ENCODE data around the gene TP63. TPM values are rescaled to one million over a fixed set of nuclear protein-coding genes. Genes with fewer than 3 reads are reported as not detected.
A peak's percentile ranks its signal among the peaks of the same experiment; 100 is the strongest.

TP63 gene
- total RNA-seq, 1 donor from 2014 or later, result 122 TPM

DNA sequence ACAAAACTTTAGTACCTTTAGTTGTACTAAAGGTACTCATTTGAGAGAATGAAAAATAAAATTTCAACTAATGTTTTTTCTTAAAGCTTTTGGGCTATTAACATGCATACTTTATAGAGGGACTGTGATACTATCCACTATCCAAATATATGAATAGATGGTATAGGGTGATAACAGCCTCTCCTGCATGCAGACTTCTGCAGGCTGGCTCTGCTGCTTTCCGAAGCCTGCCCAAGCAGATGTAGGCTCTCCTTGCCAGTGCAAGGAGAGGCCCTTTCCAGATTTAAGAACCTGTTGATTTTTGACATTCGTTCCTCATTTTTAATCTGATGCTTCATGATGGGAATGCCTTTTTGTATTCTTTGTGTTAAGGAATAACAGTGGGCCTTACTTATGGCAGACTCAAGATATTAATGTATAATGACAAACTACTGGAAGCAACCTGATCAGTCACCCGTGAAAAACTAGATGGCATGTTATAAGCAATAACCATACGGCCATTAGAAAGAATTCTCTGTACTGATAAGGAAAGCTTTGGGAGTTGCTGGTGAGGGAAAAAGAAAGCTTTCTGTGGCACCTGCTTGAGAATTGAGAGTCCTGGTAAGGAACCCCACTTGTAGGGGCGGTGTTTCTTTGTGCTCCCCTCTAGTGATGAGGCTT lies 181.7 kb downstream of the TP63 start:
- no peak for DNase-seq (ENCODE audit: low read depth)
- H3K36me3 ChIP-seq (ENCODE audit: control insufficient read depth, insufficient read depth, low read length), result peaks cover 20% of the 10 kb centered on the region
- H3K27me3 ChIP-seq (ENCODE audit: control insufficient read depth, insufficient read depth, low read length), result no peaks in the 10 kb centered on the region
- TF ChIP-seq, protein P1, sequence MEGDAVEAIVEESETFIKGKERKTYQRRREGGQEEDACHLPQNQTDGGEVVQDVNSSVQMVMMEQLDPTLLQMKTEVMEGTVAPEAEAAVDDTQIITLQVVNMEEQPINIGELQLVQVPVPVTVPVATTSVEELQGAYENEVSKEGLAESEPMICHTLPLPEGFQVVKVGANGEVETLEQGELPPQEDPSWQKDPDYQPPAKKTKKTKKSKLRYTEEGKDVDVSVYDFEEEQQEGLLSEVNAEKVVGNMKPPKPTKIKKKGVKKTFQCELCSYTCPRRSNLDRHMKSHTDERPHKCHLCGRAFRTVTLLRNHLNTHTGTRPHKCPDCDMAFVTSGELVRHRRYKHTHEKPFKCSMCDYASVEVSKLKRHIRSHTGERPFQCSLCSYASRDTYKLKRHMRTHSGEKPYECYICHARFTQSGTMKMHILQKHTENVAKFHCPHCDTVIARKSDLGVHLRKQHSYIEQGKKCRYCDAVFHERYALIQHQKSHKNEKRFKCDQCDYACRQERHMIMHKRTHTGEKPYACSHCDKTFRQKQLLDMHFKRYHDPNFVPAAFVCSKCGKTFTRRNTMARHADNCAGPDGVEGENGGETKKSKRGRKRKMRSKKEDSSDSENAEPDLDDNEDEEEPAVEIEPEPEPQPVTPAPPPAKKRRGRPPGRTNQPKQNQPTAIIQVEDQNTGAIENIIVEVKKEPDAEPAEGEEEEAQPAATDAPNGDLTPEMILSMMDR (IDR thresholded peaks at IDR 0.05; ENCODE audit: insufficient read depth, low read length, severe bottlenecking), result no peak
- no peak overlapping the region for H3K4me3 ChIP-seq (ENCODE audit: low read depth, low read length)
- FAIRE-seq, result no peak

DNA sequence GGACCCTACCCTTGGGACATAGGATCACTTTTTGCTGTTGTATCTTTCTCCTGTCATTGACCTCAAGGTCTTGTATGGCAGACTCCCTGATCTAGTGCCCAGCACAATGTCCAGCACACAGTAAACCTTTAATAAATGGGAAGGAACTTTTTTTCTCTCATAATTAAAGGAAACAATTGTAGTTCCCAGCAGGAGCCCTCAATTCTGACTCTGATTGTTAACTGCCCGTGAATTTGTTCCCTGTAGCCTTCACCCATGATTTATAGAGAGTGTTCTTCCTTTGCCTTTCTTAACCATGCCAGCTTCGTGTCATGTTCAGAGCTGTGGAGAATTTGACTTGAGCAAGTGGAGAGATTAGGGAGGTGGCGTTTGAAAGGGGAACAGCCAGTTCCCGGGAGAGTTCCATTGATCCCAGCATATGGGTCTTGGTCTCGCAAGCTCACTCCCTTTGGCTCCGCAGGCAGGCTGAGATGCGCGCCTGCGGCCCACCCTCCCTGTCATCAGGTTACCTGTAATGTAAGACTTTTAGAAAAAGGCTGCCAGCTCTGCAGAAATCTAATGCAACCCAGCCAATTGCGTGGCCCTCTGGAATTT lies 182.6 kb downstream of the TP63 start:
- no peaks in the 10 kb centered on the region for H3K27me3 ChIP-seq (ENCODE audit: control insufficient read depth, insufficient read depth, low read length)
- FAIRE-seq, result no peak
- TF ChIP-seq, protein P1 (IDR thresholded peaks at IDR 0.05; ENCODE audit: insufficient read depth, low read length, severe bottlenecking), result no peak
- DNase-seq (ENCODE audit: low read depth), result no peak
- H3K4me3 ChIP-seq (ENCODE audit: low read depth, low read length), result no peak overlapping the region
- H3K36me3 ChIP-seq (ENCODE audit: control insufficient read depth, insufficient read depth, low read length), result peaks cover 14% of the 10 kb centered on the region

DNA sequence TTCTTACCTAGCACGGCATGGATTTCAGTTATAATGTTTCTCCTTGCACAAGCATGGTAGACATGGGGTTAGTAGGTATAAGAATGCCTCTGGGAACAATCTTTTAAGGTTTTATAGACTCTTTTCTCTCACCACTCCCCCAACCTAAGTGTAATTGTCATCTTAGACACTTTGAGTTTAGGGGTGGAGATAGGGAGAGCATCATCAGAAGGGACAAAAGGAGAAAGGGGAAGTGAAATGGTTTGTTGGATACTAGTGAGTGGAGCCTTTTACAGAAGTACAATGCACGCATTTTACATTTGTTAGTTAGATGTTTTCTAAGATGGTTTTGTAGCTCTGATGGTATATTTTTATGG lies 189.2 kb downstream of the TP63 start:
- FAIRE-seq, result no peak
- Histone ChIP-seq H3K27me3 (ENCODE audit: control insufficient read depth, insufficient read depth, low read length) (no peaks in the 10 kb centered on the region), H3K4me3 (ENCODE audit: low read depth, low read length) (no peak overlapping the region), H3K36me3 (ENCODE audit: control insufficient read depth, insufficient read depth, low read length) (peaks cover 3% of the 10 kb centered on the region)
- TF ChIP-seq, protein P1 (IDR thresholded peaks at IDR 0.05; ENCODE audit: insufficient read depth, low read length, severe bottlenecking), result no peak
- no peak for DNase-seq (ENCODE audit: low read depth)

GRCh38 chr3:189821262-189821661 lies 190.1 kb downstream of the TP63 start:
- TF ChIP-seq, protein P1 (IDR thresholded peaks at IDR 0.05; ENCODE audit: insufficient read depth, low read length, severe bottlenecking), result no peak
- FAIRE-seq (peak; percentile 86), DNase-seq (ENCODE audit: low read depth) (no peak)
- no peaks in the 10 kb centered on the region for H3K27me3 ChIP-seq (ENCODE audit: control insufficient read depth, insufficient read depth, low read length)
- no peak overlapping the region for H3K4me3 ChIP-seq (ENCODE audit: low read depth, low read length)
- H3K36me3 ChIP-seq (ENCODE audit: control insufficient read depth, insufficient read depth, low read length), result peaks cover 3% of the 10 kb centered on the region

DNA sequence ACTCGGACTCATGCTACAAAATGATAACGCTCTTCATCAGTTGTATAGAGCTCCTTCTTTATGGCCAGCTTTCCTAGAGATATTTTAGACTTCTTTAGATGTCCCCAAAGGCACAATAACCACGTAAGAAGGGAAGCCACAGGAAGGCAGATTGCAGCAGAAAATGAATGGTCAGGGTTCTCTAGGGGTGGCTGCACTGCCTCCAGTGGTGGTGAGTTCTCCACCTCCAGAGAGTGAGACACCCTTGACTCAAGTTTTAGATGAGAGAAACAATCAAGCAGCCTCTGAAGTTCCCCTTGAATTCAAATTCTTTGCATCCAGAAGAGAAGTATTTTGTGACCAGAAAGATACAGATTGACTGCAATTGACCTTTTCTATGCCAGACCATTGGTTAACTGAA lies 191.5 kb downstream of the TP63 start:
- FAIRE-seq, result no peak
- peaks cover 4% of the 10 kb centered on the region for H3K36me3 ChIP-seq (ENCODE audit: control insufficient read depth, insufficient read depth, low read length)
- no peak for DNase-seq (ENCODE audit: low read depth)
- H3K4me3 ChIP-seq (ENCODE audit: low read depth, low read length), result no peak overlapping the region
- H3K27me3 ChIP-seq (ENCODE audit: control insufficient read depth, insufficient read depth, low read length), result no peaks in the 10 kb centered on the region
- TF ChIP-seq, protein P1 (IDR thresholded peaks at IDR 0.05; ENCODE audit: insufficient read depth, low read length, severe bottlenecking), result peak; percentile 16

Data from bronchial epithelial cell (primary cell).